Measurements from ENCODE around the gene LIN28A. TPM values are rescaled to one million over a fixed set of nuclear protein-coding genes. Genes with fewer than 3 reads are reported as not detected.

LIN28A gene
- not detected in 2 replicates for total RNA-seq (2013; cell fraction: nucleolus; rRNA removed)
- total RNA-seq (2014; rRNA removed) (not detected in 2 replicates), total RNA-seq (2014; rRNA removed; fragmentation: Illumina TruSeq; extraction: Trizol) (not detected in 2 replicates), total RNA-seq (2021) (0.58 and 0.59 TPM in 2 replicates), polyA plus RNA-seq (2011; rRNA removed) (not detected in 2 replicates), polyA plus RNA-seq (2014; fragmentation: Illumina TruSeq; extraction: Trizol) (not detected in 2 replicates), polyA plus RNA-seq (2014; fragmentation: Nextera tagmentation; extraction: Ambion mirVana) (not detected), polyA plus RNA-seq (2014; rRNA removed) (not detected in 2 replicates), polyA plus RNA-seq (2016; fragmentation: Nextera tagmentation; extraction: Ambion mirVana) (under 1 TPM; 0.13 to 0.30 TPM), polyA minus RNA-seq (2011; rRNA and poly(A)+ RNA removed) (0.37 TPM in 1 of 2 replicates, not detected in the other), Bru-seq, nascent RNA (not detected), BruChase-seq, experiment 1, labeled RNA remaining after a 6-hour chase (not detected), BruChase-seq, experiment 2, labeled RNA remaining after a 2-hour chase (percentile 5 among the genes with signal in this experiment)
- polyA plus RNA-seq (2011; ENCODE audit: low read depth), result not detected
- polyA plus RNA-seq (2011; cell fraction: cytosol; rRNA removed), result 0.03 TPM in 1 of 2 replicates, not detected in the other
- 0.03 TPM in 2 replicates for polyA plus RNA-seq (2011; cell fraction: nucleus; rRNA removed)
- not detected in 2 replicates for polyA plus RNA-seq (2012)
- not detected in 2 replicates for polyA minus RNA-seq (2011; cell fraction: cytosol; rRNA and poly(A)+ RNA removed)
- not detected in 2 replicates for polyA minus RNA-seq (2011; cell fraction: nucleus; rRNA and poly(A)+ RNA removed)
- long read RNA-seq, experiment 1, result 0 reads
- long read RNA-seq, experiment 2, result 0 reads

DNA sequence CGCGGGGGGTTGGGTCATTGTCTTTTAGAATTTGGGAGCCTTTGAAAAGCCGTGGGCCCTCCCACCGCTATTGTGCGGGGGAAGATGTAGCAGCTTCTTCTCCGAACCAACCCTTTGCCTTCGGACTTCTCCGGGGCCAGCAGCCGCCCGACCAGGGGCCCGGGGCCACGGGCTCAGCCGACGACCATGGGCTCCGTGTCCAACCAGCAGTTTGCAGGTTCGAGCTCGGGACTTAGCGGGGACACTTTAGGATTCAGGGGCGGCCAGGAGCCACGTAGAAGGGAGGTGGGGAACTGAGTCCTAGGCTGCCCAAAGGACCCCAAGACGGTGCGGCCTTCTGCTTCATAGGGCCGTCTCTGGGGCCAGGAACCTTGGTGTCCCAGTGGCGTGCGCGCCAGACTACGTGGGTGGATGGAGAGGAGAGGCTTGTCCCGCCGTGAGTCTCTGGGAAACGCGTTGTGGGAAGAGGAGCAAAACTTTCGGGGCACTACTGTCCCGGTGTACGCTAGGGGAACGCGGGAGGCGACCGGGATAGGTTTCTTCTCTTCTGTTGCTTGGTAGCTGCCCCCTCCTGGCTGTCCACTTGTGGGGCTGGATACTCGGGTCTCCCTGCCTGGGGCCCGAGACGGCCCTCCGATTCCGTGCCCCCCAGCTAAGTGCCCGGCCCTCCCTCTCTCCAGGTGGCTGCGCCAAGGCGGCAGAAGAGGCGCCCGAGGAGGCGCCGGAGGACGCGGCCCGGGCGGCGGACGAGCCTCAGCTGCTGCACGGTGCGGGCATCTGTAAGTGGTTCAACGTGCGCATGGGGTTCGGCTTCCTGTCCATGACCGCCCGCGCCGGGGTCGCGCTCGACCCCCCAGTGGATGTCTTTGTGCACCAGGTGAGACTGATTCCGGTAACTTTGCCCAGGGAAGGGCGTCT is at the start of gene LIN28A:
Gene LIN28A (plus strand): TSS at position 112 of the 918 bp plus-strand sequence. CDS start 75 bp downstream, at position 187.
- POLR2A ChIA-PET, result no interaction called here
- H3K4me2 ChIP-seq (ENCODE audit: control insufficient read depth, insufficient read depth), result no peak within 1 kb of the TSS
- TF ChIP-seq SMARCA5 (IDR thresholded peaks at IDR 0.05) (no peak), IKZF1 (conservative IDR thresholded peaks at IDR 0.05) (no peak), BHLHE40 (IDR thresholded peaks at IDR 0.05; ENCODE audit: borderline replicate concordance in 1 of 2, low read depth in 2 of 2, low read length in 1 of 2) (no peak), NR2C2 (IDR thresholded peaks at IDR 0.05; ENCODE audit: borderline replicate concordance, control insufficient read depth, insufficient read length, low read depth) (no peak), NKRF (conservative IDR thresholded peaks at IDR 0.05) (no peak), ZNF274 (IDR thresholded peaks at IDR 0.05; ENCODE audit: insufficient read depth, insufficient read length) (no peak), EP300 (IDR thresholded peaks at IDR 0.05; ENCODE audit: borderline replicate concordance in 1 of 2, control insufficient read depth in 1 of 2, low read depth in 2 of 2, low read length in 2 of 2) (no peak), MTA3 (IDR thresholded peaks at IDR 0.05; ENCODE audit: borderline replicate concordance, low read length) (no peak), TBL1XR1 (IDR thresholded peaks at IDR 0.05; ENCODE audit: low read depth, low read length) (no peak), CBFB (IDR thresholded peaks at IDR 0.05; ENCODE audit: low read depth) (no peak), BMI1 (IDR thresholded peaks at IDR 0.05; ENCODE audit: borderline replicate concordance) (no peak), PAX5 (IDR thresholded peaks at IDR 0.05; ENCODE audit: borderline replicate concordance, low read depth, low read length) (no peak)
- TF ChIP-seq, protein P1, sequence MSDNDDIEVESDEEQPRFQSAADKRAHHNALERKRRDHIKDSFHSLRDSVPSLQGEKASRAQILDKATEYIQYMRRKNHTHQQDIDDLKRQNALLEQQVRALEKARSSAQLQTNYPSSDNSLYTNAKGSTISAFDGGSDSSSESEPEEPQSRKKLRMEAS (IDR thresholded peaks at IDR 0.05; ENCODE audit: low read depth, low read length), result no peak
- H3K9ac ChIP-seq (ENCODE audit: control insufficient read depth, insufficient read depth, low read length), result no peak within 1 kb of the TSS
- H3K4me1 ChIP-seq (ENCODE audit: control insufficient read depth, insufficient read depth, low read length), result no peaks in the 10 kb centered on the region
- no peak within 1 kb of the TSS for H2AFZ ChIP-seq (ENCODE audit: control insufficient read depth, low read depth, low read length)
- RAD21 ChIA-PET (ENCODE audit: unreplicated experiment), result no interaction called here
- SMC1A ChIA-PET (ENCODE audit: uncharacterized antibody, unreplicated experiment), result no interaction called here
- no peak for DNase-seq (ENCODE audit: low read depth, low spot score)
- H3K36me3 ChIP-seq (ENCODE audit: control insufficient read depth in 2 of 2, insufficient read depth in 2 of 2, low read length in 1 of 2), result no peaks in the 10 kb centered on the region
- no peaks in the 10 kb centered on the region for H4K20me1 ChIP-seq (ENCODE audit: control insufficient read depth, insufficient read depth)
- BruUV-seq (replicated peaks), result no TSS peak
- peaks cover 8 to 10% of the 10 kb centered on the region in 2 experiments for H3K27me3 ChIP-seq (replicated peaks in 1 of 2; ENCODE audit: control insufficient read depth in 2 of 2, insufficient read depth in 2 of 2, low read length in 1 of 2)
- no peaks in the 10 kb centered on the region for H3K79me2 ChIP-seq (ENCODE audit: control insufficient read depth, insufficient read depth, low read length)
- no peak within 1 kb of the TSS for H3K27ac ChIP-seq (ENCODE audit: control insufficient read depth, insufficient read depth)
- in situ Hi-C loops (cut with MboI), result no loop called here
- WGBS (ENCODE audit: insufficient coverage, insufficient replicate concordance, low lambda C conversion rate, missing lambda C conversion rate), result 21% methylated on average over 44 of the region's 70 CpGs
- intact Hi-C loops (cut with micrococcal nuclease; ENCODE audit: unreplicated experiment), result loop anchor here (10.0 kb wide), 1 partner anchor 46 kb away; no protein-coding TSS in a partner anchor
- no peak for ATAC-seq
- H3K4me3 ChIP-seq, result no peak within 1 kb of the TSS
- no peaks in the 10 kb centered on the region for H3K9me3 ChIP-seq (replicated peaks; ENCODE audit: control insufficient read depth, insufficient read depth, low read length)
- CTCF ChIA-PET, result interaction anchor here (0.6 kb wide), 1 partner anchor 374 kb away, joined by 3 read pairs; no protein-coding TSS in a partner anchor
- FAIRE-seq, result no peak
